Activated CD8-positive, alpha-beta memory T cell treated with anti-CD3 and anti-CD28 coated beads for 1 hour (primary cell): ENCODE results near the gene KDM1B.
A peak's percentile ranks its signal among the peaks of the same experiment; 100 is the strongest.

Source experiments
- DNase-seq, 2 donors: peaks; one replicate each; pipeline ENCODE4 v3.0.0-alpha.2; 2020; ENCODE audit warnings: low read depth in 1 of 2; ENCODE audit errors: extremely low read depth in 1 of 2

The KDM1B gene

DNA sequence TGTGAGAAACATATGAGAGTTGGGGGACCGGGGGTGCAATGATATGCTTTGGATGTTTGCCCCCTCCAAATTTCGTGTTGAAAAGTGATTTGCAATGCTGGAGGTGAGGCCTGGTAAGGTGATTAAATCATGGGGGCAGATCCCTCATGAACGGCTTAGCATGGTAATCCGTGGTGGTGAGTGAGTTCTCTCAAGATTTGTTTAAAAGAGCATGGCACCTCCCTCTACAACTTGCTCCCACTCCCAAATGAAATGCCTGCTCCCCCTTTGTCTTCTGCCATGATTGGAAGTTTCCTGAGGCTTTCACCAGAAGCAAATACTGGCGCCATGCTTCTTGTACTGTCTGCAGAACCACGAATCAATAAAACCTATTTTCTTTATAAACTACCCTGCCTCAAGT lies 106.7 kb downstream of the KDM1B start:
- no peak for DNase-seq

DNA sequence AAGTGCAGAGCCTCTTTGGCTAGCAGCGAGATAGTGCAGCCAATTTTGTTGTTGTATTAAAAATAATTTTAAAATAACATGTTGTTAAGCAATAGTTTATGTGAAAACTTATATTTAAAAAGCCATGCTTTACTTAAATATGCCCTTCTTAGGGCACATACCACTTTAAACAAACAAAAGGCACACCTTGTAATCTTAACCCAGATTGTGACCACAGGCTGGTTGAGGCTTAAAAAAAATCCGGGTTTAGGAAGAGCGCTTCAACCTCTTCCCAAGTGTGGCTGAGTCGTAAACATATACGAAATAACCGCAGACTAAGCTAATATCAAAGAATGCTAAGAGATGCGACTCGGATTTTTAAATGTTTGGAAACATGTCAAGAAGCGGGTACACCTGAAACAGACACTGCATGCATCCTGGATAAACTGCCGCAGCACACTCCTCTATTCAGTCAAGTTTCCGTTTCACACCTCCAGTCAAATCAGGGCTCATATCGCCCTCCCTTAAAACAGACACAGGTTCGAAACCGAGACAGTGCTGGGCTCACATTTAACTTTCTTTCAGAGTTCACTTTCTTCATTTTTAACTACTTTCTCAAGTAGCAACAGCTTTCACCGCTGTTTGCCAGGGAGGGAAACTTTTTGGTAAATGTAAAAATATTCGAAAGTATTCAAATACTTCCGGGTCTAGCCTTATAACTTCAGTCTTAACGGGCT lies 107.6 kb downstream of the KDM1B start:
- no peak for DNase-seq

DNA sequence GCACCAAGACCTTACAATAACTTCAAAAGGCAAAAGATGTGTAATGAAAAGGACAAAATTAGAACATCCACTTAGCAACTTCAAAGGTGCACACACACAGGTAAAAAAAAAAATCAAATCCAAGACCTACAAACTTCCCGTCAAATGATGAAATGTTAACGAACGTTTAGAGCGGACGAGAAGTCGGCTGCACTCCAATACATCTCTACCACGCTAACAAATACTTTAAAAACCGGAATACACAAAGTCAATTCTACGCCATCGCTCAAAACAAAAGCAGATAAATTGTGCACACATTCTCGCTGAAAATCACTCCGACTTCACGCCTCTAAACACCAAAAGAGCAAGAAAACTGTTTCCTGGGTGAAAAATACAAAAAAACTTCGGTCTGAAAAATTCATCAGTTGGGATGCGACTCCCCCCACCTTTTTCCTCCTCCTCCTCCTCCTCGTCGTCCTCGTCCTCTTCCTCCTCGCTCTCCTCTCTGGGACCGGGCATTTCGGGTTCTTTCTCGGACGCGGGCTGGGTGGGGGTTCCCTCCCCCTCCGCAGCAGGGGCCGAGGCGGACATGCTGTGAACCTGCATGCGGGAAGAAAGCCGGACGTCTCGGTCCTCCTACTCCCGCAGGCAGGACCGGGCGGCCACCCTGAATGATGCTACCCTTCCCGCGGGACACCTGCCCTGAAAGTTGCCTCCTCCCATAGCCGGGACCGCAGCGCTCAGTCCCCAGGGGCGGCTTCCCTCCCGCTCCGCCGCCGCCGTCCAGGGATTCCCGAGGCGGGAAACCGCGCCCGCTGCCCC lies 108.4 kb downstream of the KDM1B start:
- DNase-seq, result no peak

DNA sequence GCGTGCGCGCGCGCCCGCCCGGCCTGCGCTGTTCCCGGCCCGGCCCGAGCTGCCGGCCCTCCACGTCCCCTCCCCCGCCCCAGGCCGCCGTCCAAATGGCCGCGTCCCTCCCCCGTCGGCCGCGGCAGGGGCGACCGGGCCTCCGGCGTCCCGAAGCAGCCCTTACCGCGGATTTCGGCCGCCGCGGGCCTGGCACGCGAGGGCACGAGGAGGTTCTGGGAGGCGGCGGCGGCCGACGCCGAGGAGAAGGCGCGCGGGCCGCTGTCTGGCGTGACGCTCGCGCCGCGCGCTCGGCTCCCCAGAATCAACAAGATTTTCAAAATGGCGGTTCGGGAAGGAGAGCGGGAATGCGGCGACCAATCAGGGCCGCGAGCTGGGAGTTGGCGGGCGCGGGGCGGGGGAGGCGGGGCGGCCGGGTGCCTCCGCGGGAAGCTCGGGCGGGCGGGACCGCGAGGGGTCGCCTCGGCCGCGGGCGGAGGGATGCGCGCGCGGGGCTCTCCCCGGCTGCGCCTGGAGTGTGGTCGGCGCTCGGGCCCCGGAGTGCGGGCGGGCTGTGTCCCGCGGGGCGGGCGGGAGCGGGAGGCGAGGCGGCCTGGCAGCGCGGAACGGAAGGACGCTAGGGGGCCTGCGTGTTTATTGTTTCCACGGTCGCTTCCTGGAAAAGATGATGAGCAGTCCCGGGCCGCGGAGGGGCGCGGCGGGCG lies 109.1 kb downstream of the KDM1B start, which contains the start of gene DEK:
Gene DEK (minus strand): TSS at position 312 of the 704 bp plus-strand sequence. CDS start 543 bp downstream, outside the sequence.
- DNase-seq, result peak; percentile 69 to 79

DNA sequence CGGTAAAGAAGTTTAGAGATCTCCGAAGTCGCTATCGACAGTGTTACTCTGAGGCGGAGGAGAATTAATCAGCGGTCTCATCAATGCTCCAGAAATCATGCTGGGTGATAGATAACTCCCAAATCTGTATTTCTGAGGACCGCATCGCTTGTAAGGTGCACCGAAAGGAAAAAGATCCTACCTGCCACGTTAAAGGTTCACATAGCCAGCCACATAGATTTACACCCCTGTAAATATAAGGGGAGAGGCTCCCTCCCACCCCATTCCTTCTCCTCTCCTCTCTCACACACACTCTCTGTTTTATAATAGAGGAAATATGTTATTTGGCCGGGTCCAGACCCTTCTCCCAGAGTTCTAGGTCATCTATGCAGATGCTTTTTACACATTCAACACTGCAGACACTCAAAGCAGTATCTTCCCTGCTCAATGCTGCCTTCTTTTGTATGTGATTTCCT lies 109.7 kb downstream of the KDM1B start:
- no peak for DNase-seq

DNA sequence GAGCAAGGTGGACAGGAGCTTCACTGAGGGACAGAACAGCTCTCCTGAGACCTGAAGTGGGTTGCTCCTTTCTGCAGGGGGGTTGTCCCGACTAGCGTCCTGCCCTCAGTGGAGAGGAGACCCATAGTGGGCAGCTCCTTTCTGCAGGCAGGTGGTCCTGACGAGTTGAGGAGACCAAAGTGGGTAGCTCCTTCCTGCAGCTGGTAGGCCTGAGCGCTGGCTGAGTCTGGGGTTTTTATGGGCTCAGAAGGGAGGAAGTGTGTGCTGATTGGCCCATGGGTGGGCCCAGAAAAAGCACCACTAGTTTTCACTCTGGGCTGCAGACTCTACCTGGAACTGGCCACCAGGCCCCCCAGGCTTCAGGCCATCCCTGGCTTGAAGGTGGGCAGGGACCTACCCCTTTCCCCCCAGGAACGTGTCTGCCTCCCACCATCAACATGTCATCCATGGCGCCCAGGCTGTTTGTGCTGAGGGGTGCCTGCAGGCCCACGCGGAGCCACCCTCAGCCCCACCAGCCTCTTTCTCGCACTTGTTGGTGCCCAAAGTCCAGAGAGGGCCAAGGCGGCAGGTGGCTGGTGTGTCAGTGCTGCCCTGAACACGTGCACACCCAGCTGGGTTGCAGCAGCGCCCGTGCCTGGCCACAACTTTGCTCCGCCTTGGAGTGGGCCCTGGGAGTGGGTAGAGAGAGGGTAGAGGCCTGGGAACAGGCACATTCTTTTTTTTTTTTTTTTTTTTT lies 110.7 kb downstream of the KDM1B start:
- no peak for DNase-seq

DNA sequence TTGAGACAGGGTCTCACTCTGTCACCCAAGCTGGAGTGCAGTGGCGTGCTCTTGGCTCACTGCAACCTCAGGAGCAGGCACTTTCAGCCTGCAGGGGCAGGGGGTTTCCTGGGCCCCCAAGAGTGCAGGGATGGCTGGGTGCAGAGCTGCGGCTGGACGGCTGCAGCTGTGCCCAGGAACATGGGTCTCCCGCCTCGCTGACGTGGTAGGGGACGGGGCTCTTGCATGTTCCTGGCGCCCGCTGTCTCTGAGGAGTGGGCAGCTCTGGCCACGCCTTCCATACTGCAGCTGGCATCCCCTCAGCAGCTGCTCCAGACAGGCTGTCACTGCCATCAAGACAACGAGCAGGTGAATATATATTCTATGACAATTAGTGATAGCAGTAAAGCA lies 111.3 kb downstream of the KDM1B start:
- DNase-seq, result no peak

DNA sequence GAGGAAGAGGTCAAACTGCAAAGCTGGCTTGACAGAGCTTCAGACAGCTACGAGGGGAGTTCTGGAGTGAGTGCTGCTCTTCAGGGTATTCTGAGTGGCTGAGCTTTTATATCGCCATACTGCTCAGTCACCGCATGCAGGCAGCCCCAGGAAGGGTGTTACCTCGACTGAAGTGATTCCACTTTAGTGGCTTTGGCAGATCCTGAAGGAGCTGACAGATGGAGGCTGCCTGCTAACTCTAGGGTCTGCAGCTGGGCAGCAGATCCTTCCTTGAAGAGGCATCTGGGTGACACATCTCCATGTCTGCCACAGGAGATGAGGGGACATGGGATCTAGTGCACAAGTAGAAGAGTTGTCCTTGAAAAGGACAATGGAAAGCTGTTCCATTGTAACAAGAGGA lies 112.8 kb downstream of the KDM1B start:
- DNase-seq, result no peak

DNA sequence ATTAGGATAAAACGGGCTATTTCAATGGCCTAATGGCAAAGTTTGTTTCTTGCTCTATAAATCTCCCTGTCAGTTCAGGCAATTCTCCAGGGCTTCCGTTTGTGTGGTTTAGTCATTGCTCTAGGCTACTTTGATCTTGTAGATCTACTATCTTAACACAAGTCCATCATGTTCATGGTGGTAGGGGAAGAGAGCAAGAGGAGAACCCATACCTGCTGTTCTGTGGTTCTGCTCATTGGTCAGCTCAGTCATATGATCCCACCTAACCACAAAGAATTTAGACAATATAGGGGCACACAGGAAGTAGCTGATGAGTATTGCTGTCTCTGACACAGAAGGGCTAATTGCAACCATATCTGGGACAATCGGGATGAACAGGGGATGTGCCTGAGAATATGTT lies 114.0 kb downstream of the KDM1B start:
- no peak for DNase-seq

DNA sequence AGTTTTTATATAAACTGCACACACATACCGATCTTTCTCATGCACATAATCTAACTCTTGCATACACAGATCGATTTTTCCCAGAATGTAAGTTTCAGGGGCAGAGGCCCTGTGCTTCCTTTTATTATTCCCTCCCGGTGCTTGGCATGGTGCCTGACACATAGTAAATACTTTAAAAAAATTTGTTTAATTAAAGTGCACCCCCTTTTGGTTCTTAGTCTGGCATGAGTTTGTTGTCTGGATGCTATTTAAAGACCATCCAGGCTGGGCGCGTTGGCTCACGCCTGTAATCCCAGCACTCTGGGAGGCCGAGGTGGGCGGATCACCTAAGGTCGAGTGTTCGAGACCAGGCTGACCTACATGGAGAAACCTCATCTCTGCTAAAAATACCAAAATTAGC lies 114.5 kb downstream of the KDM1B start:
- no peak for DNase-seq

DNA sequence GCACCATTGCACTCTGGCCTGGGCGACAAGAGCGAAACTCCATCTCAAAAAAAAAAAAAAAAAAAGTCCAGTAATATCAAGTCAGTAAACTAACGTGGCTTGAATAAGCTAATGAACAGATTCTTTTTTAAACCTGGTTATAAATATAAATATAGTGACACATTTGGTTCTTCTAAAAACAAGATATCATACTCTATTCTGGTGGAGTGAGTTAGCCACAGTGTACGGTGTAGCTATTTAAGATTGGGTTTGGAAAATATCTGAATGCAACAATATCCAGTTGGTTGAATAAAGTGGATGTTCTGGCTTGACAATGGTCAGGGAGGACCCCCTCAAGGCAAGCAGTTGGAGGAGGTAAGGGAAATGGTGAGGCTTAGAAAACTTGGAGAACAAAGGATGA lies 115.0 kb downstream of the KDM1B start:
- no peak for DNase-seq
